GM21367 (cell line): ENCODE data around the gene CENPH.
"Not testable (repeated sequence)": the region's sequence is repeated elsewhere in the genome, so short reads cannot be mapped to it uniquely, and the experiment has no call there.

Experiments used
- ATAC-seq: cut with Tn5 transposase; IDR thresholded peaks from one replicate; pipeline ENCODE4 v1.9.1; 2021; ENCODE audit not compliant: unreplicated experiment

Gene CENPH

GRCh38 chr5:69245031-69245430 is 55.6 kb downstream of the CENPH start:
- no peak for ATAC-seq

GRCh38 chr5:69248019-69248418 is 58.6 kb downstream of the CENPH start:
- ATAC-seq = no peak

DNA sequence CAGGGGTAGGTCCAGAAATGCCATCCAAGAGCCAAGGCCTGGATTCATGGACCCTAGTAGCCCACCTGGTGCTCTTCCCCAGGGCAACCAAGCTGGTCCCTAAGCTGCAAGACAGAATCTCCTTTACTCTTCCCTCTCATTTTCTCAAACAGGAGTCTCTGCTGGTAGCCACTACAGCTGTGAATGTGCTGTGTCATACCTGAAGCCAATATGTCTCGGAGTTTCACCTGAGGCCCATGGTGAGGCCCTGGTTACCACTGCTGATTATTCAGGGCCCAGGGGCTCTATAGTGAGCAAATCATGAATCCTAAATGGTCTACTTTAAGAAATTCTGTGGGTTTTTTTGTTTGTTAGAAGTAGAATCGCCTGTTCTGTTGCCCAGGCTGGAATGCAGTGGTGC is 61.2 kb downstream of the CENPH start:
- ATAC-seq = no peak

GRCh38 chr5:69252437-69252836 is 63.1 kb downstream of the CENPH start:
- ATAC-seq = no peak

DNA sequence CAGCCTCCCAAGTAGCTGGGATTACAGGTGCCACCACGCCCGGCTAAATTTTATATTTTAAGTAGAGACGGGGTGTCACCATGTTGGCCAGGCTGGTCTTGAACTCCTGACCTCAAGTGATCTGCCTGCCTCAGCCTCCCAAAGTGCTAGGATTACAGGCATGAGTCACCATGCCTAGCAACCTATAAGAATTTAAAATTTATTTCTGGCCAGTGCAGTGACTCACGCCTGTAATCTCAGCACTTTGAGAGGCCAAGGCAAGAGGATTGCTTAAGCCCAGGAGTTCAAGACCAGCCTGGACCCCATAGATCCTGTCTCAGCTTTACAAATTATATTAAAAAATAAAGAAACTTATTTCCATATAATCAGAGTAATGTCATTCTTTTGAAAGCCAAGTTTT is 66.6 kb downstream of the CENPH start:
- not testable (repeated sequence) for ATAC-seq

DNA sequence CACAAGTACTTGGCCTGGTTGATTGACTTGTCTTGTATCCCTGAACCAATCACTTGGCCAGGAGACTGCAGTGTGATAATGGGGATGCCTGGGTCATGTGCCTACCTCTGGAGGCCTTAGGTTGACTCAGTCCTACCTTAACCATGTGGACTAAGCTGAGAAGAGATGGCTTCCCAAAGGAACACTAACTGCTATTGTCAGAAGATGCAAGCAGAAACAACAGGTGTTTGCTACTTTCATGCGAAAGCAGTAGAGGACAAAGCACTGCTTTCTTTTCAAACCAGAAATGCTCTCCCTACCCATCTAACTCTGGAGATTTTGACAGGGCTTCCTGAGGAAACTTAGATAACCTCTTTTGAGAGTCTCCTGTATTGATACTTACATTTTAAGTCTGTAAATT is 68.2 kb downstream of the CENPH start:
- ATAC-seq = no peak
